ENCODE measurements around the gene SLCO2B1.

The SLCO2B1 gene

DNA sequence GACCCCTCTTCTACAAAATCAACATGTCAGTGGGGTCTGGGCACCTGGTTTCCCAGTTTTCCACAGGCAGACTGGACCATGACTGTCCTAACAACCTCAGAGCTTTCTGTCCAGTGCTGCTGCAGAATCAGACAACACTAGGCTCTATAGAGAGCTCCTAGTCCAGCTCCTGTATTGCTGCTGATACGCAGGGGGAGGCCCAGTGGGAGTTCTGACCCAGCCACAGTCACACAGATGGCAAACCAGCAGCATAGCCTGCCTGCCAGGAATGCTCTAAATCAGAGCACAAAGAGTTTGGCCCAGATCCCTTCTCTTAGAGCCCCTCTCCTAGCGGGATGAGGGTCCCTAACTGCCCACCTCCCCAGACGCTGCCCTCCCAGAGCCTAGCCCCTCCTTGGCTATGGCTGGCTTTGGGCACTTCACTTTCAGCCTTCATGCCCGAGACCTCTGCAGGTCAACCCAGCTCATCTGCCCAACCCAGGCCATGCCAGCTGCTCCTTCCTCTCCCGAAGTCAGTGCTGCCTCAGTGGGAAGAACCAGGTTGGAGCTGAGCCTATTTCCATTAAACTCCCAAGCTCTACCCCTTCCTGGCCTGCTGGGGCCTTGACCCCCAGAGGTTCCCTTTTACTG lies 15.8 kb upstream of the SLCO2B1 start:
- DNase-seq, result no peak
- H3K9me3 Mint-ChIP-seq, result no peaks in the 10 kb centered on the region
- H3K36me3 Mint-ChIP-seq (ENCODE audit: low read depth), result no peaks in the 10 kb centered on the region
- H3K4me3 Mint-ChIP-seq, result no peak overlapping the region
- H3K27me3 Mint-ChIP-seq, result peaks cover 14% of the 10 kb centered on the region
- no peaks in the 10 kb centered on the region for H3K4me1 Mint-ChIP-seq (ENCODE audit: low read depth)
- no peak overlapping the region for H3K27ac Mint-ChIP-seq

DNA sequence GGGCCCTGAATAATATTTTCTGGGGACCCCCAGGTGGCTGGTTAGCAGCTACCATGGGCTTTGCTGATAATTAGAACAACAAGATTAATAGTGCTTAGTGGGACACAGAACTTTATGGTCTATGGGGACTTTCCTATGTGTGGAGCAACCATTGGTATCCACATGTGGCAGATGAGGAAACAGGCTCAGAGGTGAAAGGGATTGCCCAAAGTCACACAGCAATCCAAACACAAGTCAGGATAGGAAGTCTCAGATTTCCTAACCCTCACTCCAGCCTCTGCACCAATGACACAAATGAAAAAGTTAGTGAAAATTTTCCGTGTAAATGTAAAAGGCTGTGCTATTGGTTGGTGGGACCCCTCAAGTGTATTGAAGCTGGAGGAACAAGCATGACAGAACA lies 15.3 kb upstream of the SLCO2B1 start:
- no peak for DNase-seq
- Mint-ChIP-seq H3K4me3 (no peak overlapping the region), H3K36me3 (ENCODE audit: low read depth) (no peaks in the 10 kb centered on the region), H3K27ac (no peak overlapping the region), H3K9me3 (no peaks in the 10 kb centered on the region), H3K4me1 (ENCODE audit: low read depth) (peaks cover 3% of the 10 kb centered on the region), H3K27me3 (peaks cover 14% of the 10 kb centered on the region)

DNA sequence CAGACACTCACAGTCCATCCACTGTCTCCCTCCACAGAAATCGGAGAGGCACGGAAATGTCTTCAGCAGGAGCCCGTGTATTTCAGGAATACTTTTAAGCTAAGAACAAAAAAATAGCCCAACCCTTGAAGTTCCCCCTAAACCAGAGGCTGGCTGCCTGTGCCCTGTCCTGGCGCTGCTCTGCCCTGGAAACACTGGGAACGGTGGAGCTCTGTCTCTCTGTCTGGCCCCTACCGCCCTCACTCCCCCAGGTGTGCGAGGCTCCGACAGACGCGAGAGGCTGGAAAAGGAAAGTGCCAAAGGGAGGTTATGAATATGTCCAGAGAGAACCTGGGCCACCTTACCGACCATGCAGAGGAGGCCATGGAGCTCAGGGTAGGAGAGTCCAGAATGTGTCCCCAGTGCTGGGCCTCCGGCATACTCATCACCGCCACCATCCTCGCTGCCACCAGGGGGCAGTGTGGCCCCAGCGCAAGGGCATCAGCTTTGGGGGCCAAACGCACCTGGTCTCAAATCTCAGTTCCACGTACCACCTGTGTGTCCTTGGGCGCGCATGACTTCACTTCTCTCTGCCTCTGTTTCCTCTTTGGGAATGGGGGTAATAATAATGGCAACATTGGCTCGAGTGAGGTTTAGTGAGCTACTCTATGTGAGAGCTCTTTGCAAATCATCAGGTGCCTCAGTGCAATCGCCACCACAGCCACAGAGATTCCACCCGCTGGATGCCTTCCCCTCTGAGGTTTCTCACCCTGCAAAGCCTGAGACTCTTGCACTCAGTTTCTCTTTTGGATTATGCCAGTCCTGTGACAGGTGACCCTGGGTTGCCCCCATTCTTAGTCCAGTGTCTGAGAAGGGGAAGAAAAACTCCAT lies 10.4 kb upstream of the SLCO2B1 start:
- Mint-ChIP-seq H3K4me3 (no peak overlapping the region), H3K9me3 (no peaks in the 10 kb centered on the region), H3K27me3 (peaks cover 4% of the 10 kb centered on the region), H3K27ac (no peak overlapping the region), H3K4me1 (ENCODE audit: low read depth) (peaks cover 39% of the 10 kb centered on the region), H3K36me3 (ENCODE audit: low read depth) (no peaks in the 10 kb centered on the region)
- DNase-seq, result peak; percentile 89

DNA sequence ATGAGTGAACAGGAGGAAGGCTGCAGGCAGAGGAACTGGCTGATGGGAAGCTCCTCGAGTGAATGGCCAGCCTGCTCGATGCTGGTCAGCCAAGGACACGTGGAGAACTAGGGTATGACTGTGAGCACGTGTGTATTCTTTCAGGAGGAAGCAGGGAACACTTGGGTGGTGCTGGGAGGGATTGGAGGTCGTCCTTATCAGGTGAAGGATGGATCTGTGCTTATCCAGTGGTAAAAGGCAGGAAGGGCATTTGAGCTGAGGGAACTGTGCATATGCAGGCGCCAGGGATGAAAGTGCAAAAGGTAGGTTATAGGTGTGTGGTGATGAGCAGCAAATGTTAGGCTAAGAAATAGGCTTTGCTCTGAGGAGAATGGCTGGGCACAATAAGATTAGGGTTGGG lies 9.7 kb upstream of the SLCO2B1 start:
- Mint-ChIP-seq H3K9me3 (no peaks in the 10 kb centered on the region), H3K4me3 (no peak overlapping the region), H3K27ac (peak overlapping the region; percentile 10), H3K27me3 (peaks cover 1% of the 10 kb centered on the region), H3K36me3 (ENCODE audit: low read depth) (no peaks in the 10 kb centered on the region), H3K4me1 (ENCODE audit: low read depth) (peaks cover 40% of the 10 kb centered on the region)
- no peak for DNase-seq

DNA sequence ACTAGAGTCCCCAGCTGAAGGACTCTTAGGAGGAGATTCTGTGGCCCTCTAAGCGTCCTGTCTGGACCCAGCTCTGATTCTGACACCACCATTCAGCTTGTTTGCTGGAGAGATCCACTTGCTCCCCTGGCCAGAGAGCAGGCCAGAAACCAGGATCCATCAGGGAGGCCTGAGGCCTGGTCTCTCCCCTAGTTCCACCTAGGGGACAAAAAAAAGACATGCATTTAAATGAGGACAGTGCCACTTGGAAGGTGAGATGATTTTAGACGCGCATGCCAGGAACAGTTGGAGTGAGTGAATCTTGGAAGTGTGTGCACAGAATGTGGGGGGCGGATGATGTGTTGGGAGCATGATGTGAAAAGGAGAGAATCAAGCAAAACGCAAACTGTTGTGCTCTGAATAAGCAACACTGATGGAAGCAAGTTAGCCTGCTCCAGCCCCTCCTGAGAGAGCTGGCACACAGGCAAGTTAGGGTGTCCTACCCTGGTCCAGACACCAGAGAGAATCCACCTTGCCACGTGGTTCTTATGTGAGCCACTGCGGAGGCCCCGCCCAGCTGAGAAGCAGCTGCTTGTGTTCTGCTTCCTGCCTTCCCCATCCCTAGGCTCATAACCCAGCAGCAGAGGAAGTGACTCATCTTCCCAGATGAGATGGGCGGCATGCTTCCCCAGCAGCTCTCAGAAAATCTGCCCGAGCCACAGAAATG lies 8.0 kb upstream of the SLCO2B1 start:
- DNase-seq, result peak; percentile 82
- H3K9me3 Mint-ChIP-seq, result no peaks in the 10 kb centered on the region
- peak overlapping the region; percentile 26 for H3K4me3 Mint-ChIP-seq
- H3K27ac Mint-ChIP-seq, result peak overlapping the region; percentile 84
- no peaks in the 10 kb centered on the region for H3K27me3 Mint-ChIP-seq
- no peaks in the 10 kb centered on the region for H3K36me3 Mint-ChIP-seq (ENCODE audit: low read depth)
- peaks cover 40% of the 10 kb centered on the region for H3K4me1 Mint-ChIP-seq (ENCODE audit: low read depth)

DNA sequence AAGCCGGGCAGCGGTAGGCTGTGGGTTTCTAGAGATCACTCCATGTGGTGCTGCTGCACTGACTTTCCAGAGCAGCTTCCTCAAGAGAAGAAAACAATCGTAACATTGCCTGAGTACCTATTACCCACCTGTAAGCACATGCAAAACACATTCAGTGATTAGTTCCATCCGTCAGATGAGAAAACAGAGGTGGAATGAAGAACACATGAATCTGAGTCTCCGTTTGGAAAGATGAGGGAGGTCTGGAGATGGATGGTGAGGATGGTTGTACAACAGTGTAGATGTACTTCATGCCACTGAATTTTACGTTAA lies 7.5 kb upstream of the SLCO2B1 start:
- H3K4me1 Mint-ChIP-seq (ENCODE audit: low read depth), result peaks cover 40% of the 10 kb centered on the region
- peak overlapping the region; percentile 26 for H3K4me3 Mint-ChIP-seq
- no peaks in the 10 kb centered on the region for H3K27me3 Mint-ChIP-seq
- H3K27ac Mint-ChIP-seq, result peak overlapping the region; percentile 84
- H3K9me3 Mint-ChIP-seq, result no peaks in the 10 kb centered on the region
- DNase-seq, result no peak
- no peaks in the 10 kb centered on the region for H3K36me3 Mint-ChIP-seq (ENCODE audit: low read depth)

DNA sequence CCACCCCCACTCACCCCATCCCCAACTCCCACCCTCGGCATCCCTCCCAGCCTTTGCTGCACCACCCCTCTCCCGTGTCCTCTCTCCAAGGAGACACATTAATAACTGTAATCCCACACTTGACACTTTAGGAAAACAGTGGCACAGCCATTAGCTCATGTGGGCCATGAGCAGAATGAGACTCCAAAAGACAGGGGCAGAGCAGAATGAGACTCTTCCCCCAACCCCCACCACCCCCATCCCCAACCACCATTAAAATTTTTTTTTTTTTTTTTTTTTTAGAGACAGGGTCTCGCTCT lies 6.2 kb upstream of the SLCO2B1 start:
- Mint-ChIP-seq H3K4me1 (ENCODE audit: low read depth) (peaks cover 40% of the 10 kb centered on the region), H3K27me3 (no peaks in the 10 kb centered on the region), H3K4me3 (no peak overlapping the region), H3K9me3 (no peaks in the 10 kb centered on the region), H3K27ac (no peak overlapping the region), H3K36me3 (ENCODE audit: low read depth) (no peaks in the 10 kb centered on the region)
- DNase-seq, result no peak

DNA sequence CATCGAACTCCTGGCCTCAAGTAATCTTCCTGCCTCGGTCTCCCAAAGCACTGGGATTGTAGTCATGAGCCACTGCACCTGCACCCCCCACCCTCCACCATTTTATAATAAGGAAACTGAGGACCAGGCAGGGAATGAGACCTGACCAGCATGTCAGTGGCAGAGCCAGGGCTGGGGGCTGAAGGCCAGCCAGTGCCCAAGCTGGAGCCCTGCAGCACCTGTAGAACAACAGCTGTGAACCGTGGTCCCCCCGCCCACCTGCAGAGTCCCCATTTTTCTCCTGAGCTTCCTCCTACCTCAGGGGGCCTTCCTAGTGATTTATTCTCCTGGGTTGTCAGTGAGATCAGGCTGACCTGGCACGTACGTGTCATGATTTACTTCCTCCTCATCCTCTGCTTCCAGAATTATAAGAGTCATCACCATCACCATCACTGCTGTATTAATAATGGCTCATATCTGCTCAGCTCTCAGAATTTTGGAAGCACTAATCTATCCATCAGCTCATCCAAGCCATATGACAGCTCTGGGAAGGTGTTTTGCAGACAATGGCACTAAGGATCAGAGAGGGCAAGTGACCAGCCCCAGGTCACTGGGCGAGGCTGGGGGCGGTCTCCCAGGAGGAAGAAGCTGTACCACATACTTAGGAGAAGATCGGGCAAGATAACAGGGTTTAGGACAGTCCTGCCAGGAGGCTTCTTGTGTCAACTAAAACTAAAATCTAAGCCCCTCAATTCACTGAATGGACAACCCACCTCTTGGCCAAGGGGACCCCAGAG lies 5.5 kb upstream of the SLCO2B1 start:
- Mint-ChIP-seq H3K4me1 (ENCODE audit: low read depth) (peaks cover 39% of the 10 kb centered on the region), H3K27ac (no peak overlapping the region), H3K36me3 (ENCODE audit: low read depth) (no peaks in the 10 kb centered on the region), H3K4me3 (no peak overlapping the region), H3K27me3 (no peaks in the 10 kb centered on the region), H3K9me3 (no peaks in the 10 kb centered on the region)
- no peak for DNase-seq

DNA sequence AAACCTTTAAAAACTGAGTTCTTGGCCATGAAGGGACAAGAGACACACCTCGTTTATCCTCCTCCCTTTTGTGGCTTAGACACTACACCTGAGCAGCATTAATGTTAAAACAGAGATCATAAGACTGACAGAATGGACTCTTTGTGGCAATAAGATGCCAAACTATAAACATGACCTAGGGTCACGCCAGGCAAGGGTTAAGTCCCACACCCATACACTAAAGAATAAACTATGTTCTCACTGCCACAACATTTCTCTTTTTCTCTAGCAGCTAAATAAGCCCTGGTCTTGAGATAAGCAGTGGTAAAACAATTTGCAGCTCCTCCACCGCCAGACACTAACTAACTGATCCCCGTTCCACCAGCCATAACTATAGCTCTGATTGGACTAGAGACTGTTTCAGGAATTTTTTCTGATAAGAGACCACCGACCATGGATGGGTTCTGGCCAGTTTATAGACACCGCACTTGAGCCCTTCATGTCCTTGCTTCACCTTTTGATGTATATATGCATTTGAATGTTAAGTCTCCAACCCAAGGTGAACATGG lies 4.9 kb upstream of the SLCO2B1 start:
- H3K9me3 Mint-ChIP-seq, result no peaks in the 10 kb centered on the region
- no peak for DNase-seq
- H3K4me1 Mint-ChIP-seq (ENCODE audit: low read depth), result peaks cover 33% of the 10 kb centered on the region
- no peak overlapping the region for H3K27ac Mint-ChIP-seq
- H3K27me3 Mint-ChIP-seq, result no peaks in the 10 kb centered on the region
- no peaks in the 10 kb centered on the region for H3K36me3 Mint-ChIP-seq (ENCODE audit: low read depth)
- no peak overlapping the region for H3K4me3 Mint-ChIP-seq

DNA sequence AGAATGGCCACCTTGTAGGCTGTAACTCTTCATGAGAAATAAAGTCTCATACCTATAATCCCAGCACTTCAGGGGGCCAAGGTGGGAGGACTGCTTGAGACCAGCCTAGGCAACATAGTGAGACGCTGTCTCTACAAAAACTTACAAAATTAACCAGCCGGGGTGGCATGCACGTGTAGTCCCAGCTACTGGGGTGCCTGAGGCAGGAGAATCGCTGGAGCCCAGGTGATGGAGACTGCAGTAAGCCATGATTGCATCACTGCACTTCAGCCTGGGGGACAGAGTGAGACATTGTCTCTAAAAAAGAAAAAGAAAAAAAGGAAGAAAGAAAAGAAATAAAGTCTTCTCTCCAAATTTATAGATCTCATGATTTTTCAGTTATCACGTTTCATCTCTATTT lies 4.2 kb upstream of the SLCO2B1 start:
- H3K4me1 Mint-ChIP-seq (ENCODE audit: low read depth), result peaks cover 29% of the 10 kb centered on the region
- no peaks in the 10 kb centered on the region for H3K36me3 Mint-ChIP-seq (ENCODE audit: low read depth)
- no peak overlapping the region for H3K27ac Mint-ChIP-seq
- no peak overlapping the region for H3K4me3 Mint-ChIP-seq
- H3K27me3 Mint-ChIP-seq, result peaks cover under 1% of the 10 kb centered on the region
- no peaks in the 10 kb centered on the region for H3K9me3 Mint-ChIP-seq
- DNase-seq, result no peak

DNA sequence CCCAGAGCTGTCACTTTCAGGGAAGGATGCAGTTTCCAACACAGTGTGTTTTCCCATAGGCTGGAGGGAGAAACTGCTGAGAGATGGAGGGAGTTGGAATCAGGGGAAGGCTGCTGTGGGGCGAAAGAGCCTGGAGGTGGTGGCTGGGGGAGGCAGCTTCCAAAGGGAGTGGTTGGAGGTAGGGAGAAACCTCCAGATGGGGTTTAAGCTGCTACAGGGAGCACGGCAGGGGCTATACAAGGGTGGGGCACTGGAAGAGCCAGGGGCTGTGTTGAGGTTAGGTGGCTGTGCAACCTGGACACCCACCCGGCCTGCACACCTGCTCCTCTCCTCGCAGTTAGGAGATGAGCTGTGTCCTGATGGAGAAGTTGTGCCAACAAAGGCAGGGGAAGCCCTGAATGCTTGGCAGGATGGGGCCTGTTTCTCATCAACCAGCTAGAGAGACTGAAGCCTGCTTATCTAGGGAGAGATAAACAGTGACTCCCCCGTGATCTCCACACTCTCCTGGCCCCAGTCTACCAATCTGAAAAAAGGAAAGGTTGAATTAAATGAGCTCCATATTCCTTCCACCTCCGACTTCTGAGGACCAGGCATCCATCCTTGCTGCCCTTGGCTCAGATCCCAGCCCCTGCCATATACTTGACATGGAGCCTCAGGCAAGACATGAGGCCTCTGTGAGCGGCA lies 3.6 kb upstream of the SLCO2B1 start:
- peaks cover 25% of the 10 kb centered on the region for H3K4me1 Mint-ChIP-seq (ENCODE audit: low read depth)
- H3K36me3 Mint-ChIP-seq (ENCODE audit: low read depth), result no peaks in the 10 kb centered on the region
- no peaks in the 10 kb centered on the region for H3K9me3 Mint-ChIP-seq
- peaks cover 3% of the 10 kb centered on the region for H3K27me3 Mint-ChIP-seq
- no peak overlapping the region for H3K4me3 Mint-ChIP-seq
- no peak for DNase-seq
- no peak overlapping the region for H3K27ac Mint-ChIP-seq

DNA sequence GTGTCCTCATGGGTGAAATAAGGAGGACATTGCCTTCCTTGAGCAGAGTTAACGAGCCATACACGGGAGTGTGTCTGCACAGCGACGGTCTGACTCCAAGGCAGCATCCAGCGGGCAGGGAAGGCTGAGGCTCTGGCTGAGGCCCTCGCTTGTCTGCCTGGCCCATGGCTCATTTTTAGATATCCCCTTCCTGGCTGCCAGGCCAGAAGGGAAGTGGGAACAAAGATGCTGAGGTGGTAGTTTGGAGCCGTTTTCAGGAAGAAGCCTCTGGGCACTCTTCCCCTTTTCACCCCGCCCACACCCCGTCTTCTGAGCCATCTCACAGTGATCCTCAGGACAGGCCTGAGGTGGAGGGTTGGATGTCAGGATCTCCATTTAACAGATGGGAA lies 3.0 kb upstream of the SLCO2B1 start:
- H3K36me3 Mint-ChIP-seq (ENCODE audit: low read depth), result no peaks in the 10 kb centered on the region
- no peak overlapping the region for H3K4me3 Mint-ChIP-seq
- H3K9me3 Mint-ChIP-seq, result no peaks in the 10 kb centered on the region
- H3K27ac Mint-ChIP-seq, result no peak overlapping the region
- DNase-seq, result no peak
- peaks cover 19% of the 10 kb centered on the region for H3K4me1 Mint-ChIP-seq (ENCODE audit: low read depth)
- H3K27me3 Mint-ChIP-seq, result peaks cover 3% of the 10 kb centered on the region

DNA sequence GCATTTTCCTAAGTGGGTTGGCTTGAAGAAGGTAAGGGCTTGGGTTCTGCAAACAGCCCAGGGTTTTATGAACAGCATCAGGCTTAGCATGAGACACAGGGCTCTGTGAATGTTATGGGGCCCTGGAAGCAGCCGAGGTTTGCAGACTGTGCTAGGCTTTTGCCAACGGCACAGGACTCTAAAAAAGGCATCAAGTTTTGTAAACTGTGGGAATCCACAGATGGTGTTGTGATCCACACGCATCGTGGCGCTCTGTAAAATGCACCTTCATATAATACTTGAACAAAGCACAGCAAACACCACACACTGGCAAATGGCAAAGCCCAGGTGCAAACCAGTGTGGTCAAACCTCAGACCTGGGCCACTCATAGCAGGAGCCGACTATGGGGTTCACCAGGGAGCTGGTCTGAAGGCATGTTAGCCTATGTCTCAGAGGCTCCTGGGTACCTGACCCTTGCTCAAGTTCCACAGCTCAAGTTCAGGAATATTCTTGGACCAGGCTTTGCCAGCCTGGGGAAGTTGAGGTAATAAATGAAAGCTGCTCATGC lies 2.4 kb upstream of the SLCO2B1 start:
- Mint-ChIP-seq H3K4me1 (ENCODE audit: low read depth) (peaks cover 15% of the 10 kb centered on the region), H3K27me3 (peaks cover 3% of the 10 kb centered on the region), H3K4me3 (no peak overlapping the region), H3K9me3 (no peaks in the 10 kb centered on the region), H3K36me3 (ENCODE audit: low read depth) (no peaks in the 10 kb centered on the region), H3K27ac (no peak overlapping the region)
- no peak for DNase-seq

All from activated T-cell treated with anti-CD3 and anti-CD28 coated beads, Interleukin-2, amount 50 U/mL, for 24 hours (primary cell).